ENCODE measurements around the gene METTL9. TPM values are rescaled to one million over a fixed set of nuclear protein-coding genes. Genes with fewer than 3 reads are reported as not detected.

The METTL9 gene
- total and polyA plus RNA-seq, 2 experiments from 2014 or later: 112 to 229 TPM

DNA sequence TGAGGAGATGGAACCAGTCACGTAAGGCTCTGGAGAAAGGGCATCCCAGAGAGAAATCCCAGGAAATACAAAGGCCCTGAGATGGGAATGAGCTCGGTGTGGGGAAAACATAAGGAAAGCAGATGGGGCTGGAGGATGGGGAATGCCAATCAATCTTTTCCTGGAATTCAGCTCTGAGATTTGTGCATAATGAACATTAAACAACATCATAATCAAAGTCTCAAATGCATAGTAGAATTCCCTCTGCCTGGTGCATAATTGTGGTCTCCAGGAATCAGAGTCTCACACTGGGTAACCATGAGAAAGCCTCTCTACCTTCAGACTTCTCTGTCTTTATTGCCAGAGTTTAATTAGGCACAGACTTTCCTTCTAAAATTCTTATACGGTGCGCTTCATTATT, 95.2 kb downstream of the METTL9 start:
- Histone ChIP-seq H3K36me3 (replicated peaks; ENCODE audit: insufficient read depth, low read depth) (no peaks in the 10 kb centered on the region), H2AFZ (no peak overlapping the region), H3K9me3 (ENCODE audit: low read depth) (no peaks in the 10 kb centered on the region), H3K4me1 (ENCODE audit: insufficient read depth) (no peaks in the 10 kb centered on the region), H4K20me1 (ENCODE audit: insufficient read depth, poor library complexity, severe bottlenecking) (no peaks in the 10 kb centered on the region), H3K79me2 (no peaks in the 10 kb centered on the region), H3K27ac (no peak overlapping the region), H3K4me3 (no peak overlapping the region), H3K4me2 (no peak overlapping the region), H3K27me3 (peaks cover 3% of the 10 kb centered on the region), H3K9me2 (replicated peaks; ENCODE audit: insufficient read depth) (no peaks in the 10 kb centered on the region)
- WGBS (ENCODE audit: low lambda C conversion rate, missing lambda C conversion rate): 83% methylated on average over 4 of the region's 4 CpGs
- no peak for TF ChIP-seq EZH2phosphoT487 (IDR thresholded peaks at IDR 0.05; ENCODE audit: low read depth, severe bottlenecking, unreplicated experiment)
- TF ChIP-seq, protein P1, sequence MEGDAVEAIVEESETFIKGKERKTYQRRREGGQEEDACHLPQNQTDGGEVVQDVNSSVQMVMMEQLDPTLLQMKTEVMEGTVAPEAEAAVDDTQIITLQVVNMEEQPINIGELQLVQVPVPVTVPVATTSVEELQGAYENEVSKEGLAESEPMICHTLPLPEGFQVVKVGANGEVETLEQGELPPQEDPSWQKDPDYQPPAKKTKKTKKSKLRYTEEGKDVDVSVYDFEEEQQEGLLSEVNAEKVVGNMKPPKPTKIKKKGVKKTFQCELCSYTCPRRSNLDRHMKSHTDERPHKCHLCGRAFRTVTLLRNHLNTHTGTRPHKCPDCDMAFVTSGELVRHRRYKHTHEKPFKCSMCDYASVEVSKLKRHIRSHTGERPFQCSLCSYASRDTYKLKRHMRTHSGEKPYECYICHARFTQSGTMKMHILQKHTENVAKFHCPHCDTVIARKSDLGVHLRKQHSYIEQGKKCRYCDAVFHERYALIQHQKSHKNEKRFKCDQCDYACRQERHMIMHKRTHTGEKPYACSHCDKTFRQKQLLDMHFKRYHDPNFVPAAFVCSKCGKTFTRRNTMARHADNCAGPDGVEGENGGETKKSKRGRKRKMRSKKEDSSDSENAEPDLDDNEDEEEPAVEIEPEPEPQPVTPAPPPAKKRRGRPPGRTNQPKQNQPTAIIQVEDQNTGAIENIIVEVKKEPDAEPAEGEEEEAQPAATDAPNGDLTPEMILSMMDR (IDR thresholded peaks at IDR 0.05; ENCODE audit: poor library complexity): no peak
- no peak for TF ChIP-seq EZH2 (IDR thresholded peaks at IDR 0.05; ENCODE audit: borderline replicate concordance)
- no peak for DNase-seq (ENCODE audit: low spot score)

DNA sequence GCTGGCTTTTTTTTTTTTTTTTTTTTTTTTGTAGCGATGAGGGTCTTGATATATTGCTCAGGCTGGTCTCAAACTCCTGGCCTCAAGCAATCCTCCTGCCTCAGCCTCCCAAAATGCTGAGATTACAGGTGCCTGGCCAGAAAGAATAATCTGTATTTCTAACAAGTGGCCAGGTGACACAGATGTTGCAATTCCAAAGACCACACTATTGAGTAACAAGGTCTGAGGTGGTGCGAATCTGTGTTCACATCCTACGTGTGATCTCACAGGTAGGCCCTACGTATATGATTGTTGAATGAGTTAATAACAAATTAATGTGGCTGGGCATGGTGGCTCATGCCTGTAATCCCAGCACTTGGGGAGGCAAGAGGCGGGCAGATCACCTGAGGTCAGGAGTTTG, 97.7 kb downstream of the METTL9 start:
- Histone ChIP-seq H3K79me2 (no peaks in the 10 kb centered on the region), H3K4me3 (no peak overlapping the region), H3K36me3 (replicated peaks; ENCODE audit: insufficient read depth, low read depth) (no peaks in the 10 kb centered on the region), H3K4me1 (ENCODE audit: insufficient read depth) (no peaks in the 10 kb centered on the region), H3K27me3 (peaks cover 3% of the 10 kb centered on the region), H2AFZ (no peak overlapping the region), H3K9me2 (replicated peaks; ENCODE audit: insufficient read depth) (no peaks in the 10 kb centered on the region), H4K20me1 (ENCODE audit: insufficient read depth, poor library complexity, severe bottlenecking) (no peaks in the 10 kb centered on the region), H3K9me3 (ENCODE audit: low read depth) (no peaks in the 10 kb centered on the region), H3K4me2 (no peak overlapping the region), H3K27ac (no peak overlapping the region)
- TF ChIP-seq, protein P1 (IDR thresholded peaks at IDR 0.05; ENCODE audit: poor library complexity): no peak
- TF ChIP-seq EZH2phosphoT487 (IDR thresholded peaks at IDR 0.05; ENCODE audit: low read depth, severe bottlenecking, unreplicated experiment): no peak
- no peak for TF ChIP-seq EZH2 (IDR thresholded peaks at IDR 0.05; ENCODE audit: borderline replicate concordance)
- no peak for DNase-seq (ENCODE audit: low spot score)
- WGBS (ENCODE audit: low lambda C conversion rate, missing lambda C conversion rate): 91% methylated on average over 5 of the region's 5 CpGs

DNA sequence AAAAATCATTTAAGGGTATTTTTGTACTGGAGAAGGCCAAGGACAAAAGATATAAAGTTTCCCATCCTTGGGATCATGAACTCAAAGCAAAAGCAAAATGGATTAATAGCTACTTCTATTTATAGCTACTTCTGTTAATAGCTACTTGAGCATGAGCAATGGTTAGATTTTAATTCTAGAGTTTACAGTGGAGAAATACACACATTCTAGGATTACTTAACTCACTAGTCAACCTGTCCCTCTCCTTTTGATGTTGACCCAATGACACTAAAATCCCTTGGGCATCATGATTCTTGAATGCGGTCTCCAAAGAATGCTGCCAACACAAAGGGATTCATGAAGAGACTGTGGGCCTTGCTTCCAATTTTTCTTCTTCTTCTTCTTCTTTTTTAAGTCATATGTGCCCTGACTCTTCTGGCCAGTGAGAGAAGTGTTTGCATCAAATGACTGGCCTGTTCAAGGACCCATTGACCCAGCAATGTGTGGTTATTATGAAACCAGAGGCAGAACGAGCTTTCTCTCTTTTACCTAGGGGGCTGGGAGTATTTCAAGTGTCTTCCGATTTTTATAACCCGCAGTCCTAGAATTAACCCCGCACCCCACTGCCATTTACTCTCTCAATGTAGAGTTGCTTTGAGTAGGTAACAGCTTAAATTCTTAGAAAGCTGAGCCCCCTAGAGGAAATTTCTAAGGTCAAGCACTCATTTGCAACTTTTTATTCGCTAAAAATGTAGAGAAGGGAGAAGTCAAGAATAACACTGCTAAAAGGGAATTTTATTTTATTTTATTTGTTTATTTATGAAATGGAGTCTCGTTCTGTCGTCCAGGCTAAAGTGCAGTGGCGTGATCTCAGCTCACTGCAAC, 99.0 kb downstream of the METTL9 start:
- no peak for TF ChIP-seq EZH2phosphoT487 (IDR thresholded peaks at IDR 0.05; ENCODE audit: low read depth, severe bottlenecking, unreplicated experiment)
- TF ChIP-seq, protein P1 (IDR thresholded peaks at IDR 0.05; ENCODE audit: poor library complexity): no peak
- TF ChIP-seq EZH2 (IDR thresholded peaks at IDR 0.05; ENCODE audit: borderline replicate concordance): no peak
- H2AFZ ChIP-seq: no peak overlapping the region
- no peak overlapping the region for H3K4me2 ChIP-seq

More for the DNA sequence above, 99.0 kb downstream of the METTL9 start:
- Histone ChIP-seq H3K4me3 (no peak overlapping the region), H3K79me2 (no peaks in the 10 kb centered on the region), H4K20me1 (ENCODE audit: insufficient read depth, poor library complexity, severe bottlenecking) (no peaks in the 10 kb centered on the region), H3K9me2 (replicated peaks; ENCODE audit: insufficient read depth) (no peaks in the 10 kb centered on the region), H3K27ac (no peak overlapping the region), H3K36me3 (replicated peaks; ENCODE audit: insufficient read depth, low read depth) (no peaks in the 10 kb centered on the region), H3K9me3 (ENCODE audit: low read depth) (no peaks in the 10 kb centered on the region), H3K27me3 (peaks cover 3% of the 10 kb centered on the region), H3K4me1 (ENCODE audit: insufficient read depth) (no peaks in the 10 kb centered on the region)
- whole genome bisulfite sequencing (ENCODE audit: low lambda C conversion rate, missing lambda C conversion rate): 84% methylated on average over 9 of the region's 9 CpGs
- DNase-seq (ENCODE audit: low spot score): no peak

Measured in hepatocyte (in vitro differentiated cells).